Tibial nerve (tissue), 4 donors: ENCODE results near the gene PREB.

Experiments
- EP300 ChIP-seq, 2 donors: sonication (generic); formaldehyde crosslinking; IDR thresholded peaks; one replicate each; pipeline ENCODE4 v1.6.1; 2017; ENCODE audit warnings: antibody characterized with exemption in 2 of 2, mild to moderate bottlenecking in 1 of 2
- POLR2A ChIP-seq, 2 donors: fragments of 450-650 bp; IDR thresholded peaks; one replicate each; pipeline ENCODE4 v1.6.1; 2017; ENCODE audit warnings: antibody characterized with exemption in 2 of 2, mild to moderate bottlenecking in 2 of 2, moderate library complexity in 2 of 2
- TF ChIP-seq, protein P1 (sequence below), 5 experiments: fragments of 200-600 bp in 3 of 5; fragments of 450-650 bp in 2 of 5; sonication (generic) in 3 of 5; IDR thresholded peaks; one replicate each; pipeline ENCODE4 v1.5.1; 2016 to 2019; ENCODE audit warnings: antibody characterized with exemption in 5 of 5, mild to moderate bottlenecking in 3 of 5, moderate library complexity in 2 of 5

DNA sequence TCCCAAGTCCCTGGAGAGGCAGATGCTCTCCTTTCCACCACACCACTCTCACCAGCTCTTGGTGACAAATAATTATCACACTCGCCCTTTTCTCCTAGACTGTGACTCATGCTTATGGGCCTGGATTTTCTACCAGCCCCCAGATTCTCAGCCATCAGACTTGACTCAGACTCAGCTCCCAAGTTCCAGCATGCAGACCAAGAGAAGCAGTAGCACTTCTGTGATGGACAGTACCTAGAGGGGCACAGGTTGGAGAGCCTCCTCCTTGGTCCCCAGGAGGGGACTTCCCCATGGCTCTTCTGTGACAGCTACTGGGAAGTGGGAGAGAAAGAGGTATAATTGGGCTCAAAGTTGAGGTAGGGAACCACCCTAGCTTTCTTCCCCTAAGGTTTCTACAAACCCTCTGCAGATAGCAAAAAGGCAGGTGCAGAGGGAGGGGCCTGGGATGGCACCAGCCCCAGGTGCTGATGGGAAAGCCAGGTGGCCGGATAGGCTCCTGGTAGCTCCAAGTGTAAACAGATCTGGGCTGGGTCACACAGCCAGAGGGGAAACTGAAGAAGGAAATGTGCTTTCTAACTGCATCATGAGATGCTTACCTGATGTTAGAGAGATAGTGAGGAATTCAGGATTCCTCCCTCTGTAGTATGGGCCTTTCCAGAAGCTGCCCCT is 18.5 kb upstream of the PREB start:
- TF ChIP-seq, protein P1, sequence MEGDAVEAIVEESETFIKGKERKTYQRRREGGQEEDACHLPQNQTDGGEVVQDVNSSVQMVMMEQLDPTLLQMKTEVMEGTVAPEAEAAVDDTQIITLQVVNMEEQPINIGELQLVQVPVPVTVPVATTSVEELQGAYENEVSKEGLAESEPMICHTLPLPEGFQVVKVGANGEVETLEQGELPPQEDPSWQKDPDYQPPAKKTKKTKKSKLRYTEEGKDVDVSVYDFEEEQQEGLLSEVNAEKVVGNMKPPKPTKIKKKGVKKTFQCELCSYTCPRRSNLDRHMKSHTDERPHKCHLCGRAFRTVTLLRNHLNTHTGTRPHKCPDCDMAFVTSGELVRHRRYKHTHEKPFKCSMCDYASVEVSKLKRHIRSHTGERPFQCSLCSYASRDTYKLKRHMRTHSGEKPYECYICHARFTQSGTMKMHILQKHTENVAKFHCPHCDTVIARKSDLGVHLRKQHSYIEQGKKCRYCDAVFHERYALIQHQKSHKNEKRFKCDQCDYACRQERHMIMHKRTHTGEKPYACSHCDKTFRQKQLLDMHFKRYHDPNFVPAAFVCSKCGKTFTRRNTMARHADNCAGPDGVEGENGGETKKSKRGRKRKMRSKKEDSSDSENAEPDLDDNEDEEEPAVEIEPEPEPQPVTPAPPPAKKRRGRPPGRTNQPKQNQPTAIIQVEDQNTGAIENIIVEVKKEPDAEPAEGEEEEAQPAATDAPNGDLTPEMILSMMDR (IDR thresholded peaks at IDR 0.05), result no peak
- TF ChIP-seq POLR2A (IDR thresholded peaks at IDR 0.05) (no peak), EP300 (IDR thresholded peaks at IDR 0.05) (no peak)
